GM18867 (cell line): ENCODE measurements around the gene ZNF467.

Source experiments
- ATAC-seq: cut with Tn5 transposase; IDR thresholded peaks from one replicate; pipeline ENCODE4 v1.9.1; 2021; ENCODE audit warnings: mild to moderate bottlenecking, moderate library complexity; ENCODE audit not compliant: unreplicated experiment

ZNF467 gene

GRCh38 chr7:149716932-149717307 lies 56.5 kb downstream of the ZNF467 start:
- no peak for ATAC-seq

GRCh38 chr7:149716007-149716931 lies 57.1 kb downstream of the ZNF467 start:
- ATAC-seq: no peak

GRCh38 chr7:149715476-149715875 lies 57.9 kb downstream of the ZNF467 start:
- ATAC-seq: no peak

GRCh38 chr7:149714910-149715471 lies 58.4 kb downstream of the ZNF467 start:
- ATAC-seq: peak; percentile 18
